Smooth muscle cell (in vitro differentiated cells): ENCODE results near the gene GRIN3A. TPM values are rescaled to one million over a fixed set of nuclear protein-coding genes. Genes with fewer than 3 reads are reported as not detected.

ENCODE experiments used
- DNase-seq: peaks from one replicate; lab custom pipeline; 2025; ENCODE audit not compliant: unreplicated experiment; lab: John Stamatoyannopoulos, UW
- H2AFZ ChIP-seq: fragments of 200-600 bp; sonication (generic); 2 replicates; pipeline ENCODE4 v1.6.0; 2016; ENCODE audit warnings: antibody characterized with exemption, low read depth, mild to moderate bottlenecking
- H3F3A ChIP-seq: fragments of 200-600 bp; sonication (generic); 2 replicates; pipeline ENCODE4 v1.6.0; 2017; ENCODE audit warnings: antibody characterized with exemption, low read depth
- H3K27ac ChIP-seq: fragments of 200-600 bp; sonication (generic); 2 replicates; pipeline ENCODE4 v1.5.1; 2016; ENCODE audit warnings: low read depth, mild to moderate bottlenecking
- H3K27me3 ChIP-seq: fragments of 200-600 bp; sonication (generic); 2 replicates; pipeline ENCODE4 v1.6.1; 2016; ENCODE audit warnings: low read depth, mild to moderate bottlenecking
- H3K36me3 ChIP-seq: fragments of 200-600 bp; sonication (generic); 2 replicates; pipeline ENCODE4 v1.5.1; 2016; ENCODE audit warnings: low read depth
- H3K4me1 ChIP-seq: fragments of 200-600 bp; sonication (generic); 2 replicates; pipeline ENCODE4 v1.5.1; 2016; ENCODE audit warnings: low read depth
- H3K4me2 ChIP-seq: fragments of 200-600 bp; sonication (generic); 2 replicates; pipeline ENCODE4 v1.6.0; 2016; ENCODE audit warnings: mild to moderate bottlenecking
- H3K4me3 ChIP-seq: fragments of 200-600 bp; sonication (generic); 2 replicates; pipeline ENCODE4 v1.5.1; 2016; ENCODE audit warnings: mild to moderate bottlenecking
- H3K79me2 ChIP-seq: fragments of 200-600 bp; sonication (generic); 2 replicates; pipeline ENCODE4 v1.6.0; 2016; ENCODE audit warnings: low read depth, mild to moderate bottlenecking
- H3K9ac ChIP-seq: fragments of 200-600 bp; sonication (generic); 2 replicates; pipeline ENCODE4 v1.6.0; 2016; ENCODE audit warnings: low read depth
- H3K9me3 ChIP-seq: fragments of 200-600 bp; sonication (generic); replicated peaks from 2 replicates; pipeline ENCODE4 v1.5.1; 2016; ENCODE audit warnings: low read depth
- H4K20me1 ChIP-seq: fragments of 200-600 bp; sonication (generic); 2 replicates; pipeline ENCODE4 v1.6.0; 2016; ENCODE audit warnings: low read depth
- CTCF ChIP-seq: fragments of 200-600 bp; sonication (generic); IDR thresholded peaks from 2 replicates; pipeline ENCODE4 v1.5.1; 2017; ENCODE audit warnings: borderline replicate concordance, mild to moderate bottlenecking, antibody characterized with exemption; ENCODE audit not compliant: insufficient read depth, poor library complexity, severe bottlenecking
- WGBS: methylation state at CpG from one replicate; pipeline ENCODE4 v1.1.7; 2016; ENCODE audit warnings: low lambda C conversion rate; 5-methylcytosine and 5-hydroxymethylcytosine counted together
- polyA plus RNA-seq: library from polyadenylated mRNA; unstranded; fragments of >200 nt; fragmentation: Nextera tagmentation; extraction: Ambion mirVana; gene quantifications from 2 replicates; pipeline ENCODE4 v1.2.1, GENCODE V29; 2016
- total RNA-seq: library from RNA; depleted of rRNA; stranded (reverse); fragments of >200 nt; gene quantifications from 2 replicates; pipeline ENCODE4 v1.2.3, GENCODE V29; 2014

GRIN3A gene
- total and polyA plus RNA-seq, 2 experiments from 2014 or later, result 0.07 TPM; not detected in 1

- no peak for TF ChIP-seq CTCF
- over 99% methylated on average over 14 of the region's 14 CpGs for WGBS
- no peak overlapping the region for H3K4me2 ChIP-seq
- H3K27ac ChIP-seq, result no peak overlapping the region
- no peaks in the 10 kb centered on the region for H3K27me3 ChIP-seq
- H3K36me3 ChIP-seq, result peaks cover 35% of the 10 kb centered on the region
- no peak overlapping the region for H3K4me3 ChIP-seq
- H3K79me2 ChIP-seq, result no peaks in the 10 kb centered on the region
- no peak overlapping the region for H2AFZ ChIP-seq
- no peaks in the 10 kb centered on the region for H3F3A ChIP-seq
- H3K9ac ChIP-seq, result no peak overlapping the region
- no peaks in the 10 kb centered on the region for H3K4me1 ChIP-seq
- H4K20me1 ChIP-seq, result peaks cover 22% of the 10 kb centered on the region
- no peaks in the 10 kb centered on the region for H3K9me3 ChIP-seq
- no peak for DNase-seq
These were observed 195.2 kb downstream of the GRIN3A start for GRCh38 chr9:101543098-101543735.

GRCh38 chr9:101540069-101540468, 198.4 kb downstream of the GRIN3A start:
- no peak overlapping the region for H3K4me2 ChIP-seq
- no peaks in the 10 kb centered on the region for H3K27me3 ChIP-seq
- peaks cover 27% of the 10 kb centered on the region for H3K79me2 ChIP-seq
- no peaks in the 10 kb centered on the region for H3F3A ChIP-seq
- no peak overlapping the region for H2AFZ ChIP-seq
- no peaks in the 10 kb centered on the region for H3K9me3 ChIP-seq
- peaks cover 52% of the 10 kb centered on the region for H4K20me1 ChIP-seq
- no peak for DNase-seq
- H3K27ac ChIP-seq, result no peak overlapping the region
- no peak for TF ChIP-seq CTCF
- 96% methylated on average over 8 of the region's 8 CpGs for WGBS
- peaks cover 9% of the 10 kb centered on the region for H3K36me3 ChIP-seq
- no peak overlapping the region for H3K9ac ChIP-seq
- H3K4me3 ChIP-seq, result no peak overlapping the region
- no peaks in the 10 kb centered on the region for H3K4me1 ChIP-seq

GRCh38 chr9:101536938-101537337, 201.5 kb downstream of the GRIN3A start:
- peaks cover 5% of the 10 kb centered on the region for H3K4me1 ChIP-seq
- H3K4me2 ChIP-seq, result no peak overlapping the region
- no peak overlapping the region for H3K27ac ChIP-seq
- peaks cover 8% of the 10 kb centered on the region for H3K36me3 ChIP-seq
- no peak for TF ChIP-seq CTCF
- H3F3A ChIP-seq, result no peaks in the 10 kb centered on the region
- peaks cover 36% of the 10 kb centered on the region for H3K79me2 ChIP-seq
- peaks cover 52% of the 10 kb centered on the region for H4K20me1 ChIP-seq
- H3K9me3 ChIP-seq, result no peaks in the 10 kb centered on the region
- H3K4me3 ChIP-seq, result no peak overlapping the region
- 93% methylated on average over 2 of the region's 2 CpGs for WGBS
- DNase-seq, result no peak
- H3K27me3 ChIP-seq, result no peaks in the 10 kb centered on the region
- no peak overlapping the region for H3K9ac ChIP-seq
- no peak overlapping the region for H2AFZ ChIP-seq

- H3K36me3 ChIP-seq, result peaks cover 8% of the 10 kb centered on the region
- H3K9ac ChIP-seq, result no peak overlapping the region
- H3K4me1 ChIP-seq, result peaks cover 5% of the 10 kb centered on the region
- H3K4me2 ChIP-seq, result no peak overlapping the region
- peaks cover 36% of the 10 kb centered on the region for H3K79me2 ChIP-seq
- H3F3A ChIP-seq, result no peaks in the 10 kb centered on the region
- no peaks in the 10 kb centered on the region for H3K9me3 ChIP-seq
- DNase-seq, result no peak
- no peak overlapping the region for H3K4me3 ChIP-seq
- H2AFZ ChIP-seq, result no peak overlapping the region
- no peaks in the 10 kb centered on the region for H3K27me3 ChIP-seq
- TF ChIP-seq CTCF, result no peak
- peaks cover 52% of the 10 kb centered on the region for H4K20me1 ChIP-seq
- H3K27ac ChIP-seq, result no peak overlapping the region
These were observed 202.1 kb downstream of the GRIN3A start for GRCh38 chr9:101536351-101536750.
